Transverse colon (tissue), 4 donors: Measurements from ENCODE around the gene PLPP1.

ENCODE experiments used
- EP300 ChIP-seq: sonication (generic); formaldehyde crosslinking; IDR thresholded peaks from one replicate; pipeline ENCODE4 v1.6.1; 2017; ENCODE audit warnings: antibody characterized with exemption, low read depth
- POLR2A ChIP-seq: fragments of 450-650 bp; IDR thresholded peaks from one replicate; pipeline ENCODE4 v1.6.1; 2016; ENCODE audit warnings: antibody characterized with exemption, mild to moderate bottlenecking, moderate library complexity
- POLR2AphosphoS5 ChIP-seq, 3 donors: sonication (generic); formaldehyde crosslinking; IDR thresholded peaks; one replicate each; pipeline ENCODE4 v1.6.1; 2016; ENCODE audit warnings: antibody characterized with exemption in 3 of 3
- TF ChIP-seq, protein P1 (sequence below), 5 experiments: fragments of 200-600 bp in 3 of 5; fragments of 450-650 bp in 2 of 5; sonication (generic) in 3 of 5; IDR thresholded peaks; 1 replicate in 2 of 5; 2 replicates in 3 of 5; pipeline ENCODE4 v1.5.1; 2016 to 2017; ENCODE audit warnings: antibody characterized with exemption in 5 of 5, inconsistent platforms in 3 of 5, mild to moderate bottlenecking in 2 of 5, moderate library complexity in 1 of 5

- TF ChIP-seq, protein P1, sequence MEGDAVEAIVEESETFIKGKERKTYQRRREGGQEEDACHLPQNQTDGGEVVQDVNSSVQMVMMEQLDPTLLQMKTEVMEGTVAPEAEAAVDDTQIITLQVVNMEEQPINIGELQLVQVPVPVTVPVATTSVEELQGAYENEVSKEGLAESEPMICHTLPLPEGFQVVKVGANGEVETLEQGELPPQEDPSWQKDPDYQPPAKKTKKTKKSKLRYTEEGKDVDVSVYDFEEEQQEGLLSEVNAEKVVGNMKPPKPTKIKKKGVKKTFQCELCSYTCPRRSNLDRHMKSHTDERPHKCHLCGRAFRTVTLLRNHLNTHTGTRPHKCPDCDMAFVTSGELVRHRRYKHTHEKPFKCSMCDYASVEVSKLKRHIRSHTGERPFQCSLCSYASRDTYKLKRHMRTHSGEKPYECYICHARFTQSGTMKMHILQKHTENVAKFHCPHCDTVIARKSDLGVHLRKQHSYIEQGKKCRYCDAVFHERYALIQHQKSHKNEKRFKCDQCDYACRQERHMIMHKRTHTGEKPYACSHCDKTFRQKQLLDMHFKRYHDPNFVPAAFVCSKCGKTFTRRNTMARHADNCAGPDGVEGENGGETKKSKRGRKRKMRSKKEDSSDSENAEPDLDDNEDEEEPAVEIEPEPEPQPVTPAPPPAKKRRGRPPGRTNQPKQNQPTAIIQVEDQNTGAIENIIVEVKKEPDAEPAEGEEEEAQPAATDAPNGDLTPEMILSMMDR (IDR thresholded peaks at IDR 0.05), result no peak
- TF ChIP-seq POLR2AphosphoS5 (IDR thresholded peaks at IDR 0.05), result no peak
- no peak for TF ChIP-seq POLR2A
- no peak for TF ChIP-seq EP300
These were observed 32.0 kb downstream of the PLPP1 start for GRCh38 chr5:55502759-55503158.
